OCI-LY1 (cell line): Measurements from ENCODE around the gene RBMS3.

ENCODE experiments used
- CTCF ChIP-seq: fragments of 200-600 bp; sonication (generic), shearing (Covaris generic); IDR thresholded peaks from 2 replicates; pipeline ENCODE4 v1.5.1; 2017; ENCODE audit warnings: mild to moderate bottlenecking, antibody characterized with exemption, low read length, moderate library complexity, mixed read lengths
- EZH2 ChIP-seq: fragments of 200-600 bp; sonication (generic), shearing (Covaris generic); IDR thresholded peaks from 2 replicates; pipeline ENCODE4 v1.8.0; 2017; ENCODE audit warnings: borderline replicate concordance, mixed run types, mild to moderate bottlenecking, antibody characterized with exemption, low read length, moderate library complexity, mixed read lengths

DNA sequence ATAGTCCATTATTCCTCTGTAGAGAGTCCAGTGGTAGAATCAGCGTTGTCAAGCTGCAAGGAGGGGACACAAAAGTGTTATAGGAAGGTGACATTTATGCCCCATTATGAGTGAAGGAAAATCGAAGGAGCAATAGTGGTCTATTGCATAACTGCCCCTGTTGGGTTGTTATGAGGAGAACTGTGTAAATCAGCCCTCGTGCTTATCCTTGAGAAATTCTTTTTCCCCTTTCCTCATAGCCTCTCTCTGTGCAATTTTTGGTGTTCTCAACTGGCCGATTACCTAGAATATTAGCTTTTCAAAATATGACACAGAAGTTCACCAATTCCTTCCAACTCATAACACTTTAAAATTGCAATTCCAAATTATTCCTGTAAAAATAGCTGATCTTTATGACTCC lies 286.6 kb downstream of the RBMS3 start:
- TF ChIP-seq EZH2 (no peak), CTCF (no peak)
